Endothelial cell (in vitro differentiated cells): ENCODE data around the gene TRABD2B. TPM values are rescaled to one million over a fixed set of nuclear protein-coding genes. Genes with fewer than 3 reads are reported as not detected.
A peak's percentile ranks its signal among the peaks of the same experiment; 100 is the strongest.

Source experiments
- DNase-seq: peaks from one replicate; pipeline ENCODE4 v3.0.0; 2021; ENCODE audit warnings: low spot score
- H3K27ac Mint-ChIP-seq: one replicate; pipeline ENCODE4 v1.8.0; 2021; ENCODE audit warnings: mixed read lengths, inconsistent platforms; ENCODE audit not compliant: unreplicated experiment
- H3K27me3 Mint-ChIP-seq: one replicate; pipeline ENCODE4 v1.8.0; 2021; ENCODE audit warnings: mild to moderate bottlenecking, moderate library complexity, mixed read lengths, inconsistent platforms; ENCODE audit not compliant: unreplicated experiment
- H3K36me3 Mint-ChIP-seq: one replicate; pipeline ENCODE4 v1.8.0; 2021; ENCODE audit warnings: mild to moderate bottlenecking, low read depth, mixed read lengths, inconsistent platforms; ENCODE audit not compliant: unreplicated experiment
- H3K4me1 Mint-ChIP-seq: one replicate; pipeline ENCODE4 v1.8.0; 2021; ENCODE audit warnings: mild to moderate bottlenecking, mixed read lengths, inconsistent platforms; ENCODE audit not compliant: unreplicated experiment
- H3K4me3 Mint-ChIP-seq: one replicate; pipeline ENCODE4 v1.8.0; 2021; ENCODE audit warnings: mild to moderate bottlenecking, mixed read lengths, inconsistent platforms; ENCODE audit not compliant: unreplicated experiment
- H3K9me3 Mint-ChIP-seq: one replicate; pipeline ENCODE4 v1.8.0; 2021; ENCODE audit warnings: mixed read lengths, inconsistent platforms; ENCODE audit not compliant: unreplicated experiment
- total RNA-seq: library from RNA; stranded (reverse); fragmentation: NEBNext Ultra II Directional; extraction: Animal tissue kit (Norgen Biotek cat#: 25700); gene quantifications from one replicate; pipeline ENCODE4 v1.2.1, GENCODE V29; 2021; ENCODE audit not compliant: unreplicated experiment
- TF ChIP-seq, protein P1 (sequence below): fragments of 200-600 bp; sonication (generic); IDR thresholded peaks from one replicate; pipeline ENCODE4 v1.5.0; 2021; ENCODE audit warnings: antibody characterized with exemption; ENCODE audit not compliant: unreplicated experiment

Gene TRABD2B
- total RNA-seq, 1 donor from 2014 or later = 1.0 TPM

DNA sequence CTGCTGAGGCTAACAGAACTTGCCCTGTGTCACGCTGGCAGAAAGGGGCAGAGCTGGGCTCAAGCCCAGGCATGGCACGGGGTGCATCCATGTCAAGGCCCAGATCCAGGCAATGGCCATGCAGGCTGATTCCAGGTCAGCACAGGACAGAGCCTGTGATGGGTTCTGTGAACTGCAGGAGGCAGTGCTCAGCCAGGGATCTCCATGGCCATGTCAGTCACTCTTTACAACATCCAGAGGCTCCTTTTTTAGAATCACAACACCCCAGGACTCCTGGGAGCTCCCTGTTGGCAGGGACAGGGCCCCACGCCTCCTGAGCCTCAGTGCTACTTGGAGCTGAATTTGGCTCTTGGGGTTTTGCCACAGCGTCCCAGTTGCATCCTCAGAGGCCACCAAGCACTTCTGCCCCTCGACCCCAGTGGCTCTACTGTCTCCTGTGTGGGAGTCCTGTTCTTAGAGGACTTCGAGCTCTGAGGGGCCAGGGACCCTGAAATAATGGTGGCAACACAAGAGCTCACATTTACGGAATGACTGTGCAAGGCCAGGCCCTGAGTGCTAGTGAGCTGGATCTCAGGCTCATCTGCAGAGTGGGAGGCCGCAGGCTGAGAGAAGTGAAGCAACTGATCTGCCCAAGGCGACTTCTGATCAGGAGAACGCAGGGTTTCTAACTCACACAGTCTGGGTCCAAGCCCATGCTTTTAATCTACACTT, 211.5 kb downstream of the TRABD2B start:
- Mint-ChIP-seq H3K27me3 (peaks cover 27% of the 10 kb centered on the region), H3K27ac (no peak overlapping the region), H3K4me1 (peaks cover 12% of the 10 kb centered on the region), H3K36me3 (peaks cover 4% of the 10 kb centered on the region), H3K4me3 (no peak overlapping the region), H3K9me3 (no peaks in the 10 kb centered on the region)
- TF ChIP-seq, protein P1, sequence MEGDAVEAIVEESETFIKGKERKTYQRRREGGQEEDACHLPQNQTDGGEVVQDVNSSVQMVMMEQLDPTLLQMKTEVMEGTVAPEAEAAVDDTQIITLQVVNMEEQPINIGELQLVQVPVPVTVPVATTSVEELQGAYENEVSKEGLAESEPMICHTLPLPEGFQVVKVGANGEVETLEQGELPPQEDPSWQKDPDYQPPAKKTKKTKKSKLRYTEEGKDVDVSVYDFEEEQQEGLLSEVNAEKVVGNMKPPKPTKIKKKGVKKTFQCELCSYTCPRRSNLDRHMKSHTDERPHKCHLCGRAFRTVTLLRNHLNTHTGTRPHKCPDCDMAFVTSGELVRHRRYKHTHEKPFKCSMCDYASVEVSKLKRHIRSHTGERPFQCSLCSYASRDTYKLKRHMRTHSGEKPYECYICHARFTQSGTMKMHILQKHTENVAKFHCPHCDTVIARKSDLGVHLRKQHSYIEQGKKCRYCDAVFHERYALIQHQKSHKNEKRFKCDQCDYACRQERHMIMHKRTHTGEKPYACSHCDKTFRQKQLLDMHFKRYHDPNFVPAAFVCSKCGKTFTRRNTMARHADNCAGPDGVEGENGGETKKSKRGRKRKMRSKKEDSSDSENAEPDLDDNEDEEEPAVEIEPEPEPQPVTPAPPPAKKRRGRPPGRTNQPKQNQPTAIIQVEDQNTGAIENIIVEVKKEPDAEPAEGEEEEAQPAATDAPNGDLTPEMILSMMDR = no peak
- peak; percentile 28 for DNase-seq

DNA sequence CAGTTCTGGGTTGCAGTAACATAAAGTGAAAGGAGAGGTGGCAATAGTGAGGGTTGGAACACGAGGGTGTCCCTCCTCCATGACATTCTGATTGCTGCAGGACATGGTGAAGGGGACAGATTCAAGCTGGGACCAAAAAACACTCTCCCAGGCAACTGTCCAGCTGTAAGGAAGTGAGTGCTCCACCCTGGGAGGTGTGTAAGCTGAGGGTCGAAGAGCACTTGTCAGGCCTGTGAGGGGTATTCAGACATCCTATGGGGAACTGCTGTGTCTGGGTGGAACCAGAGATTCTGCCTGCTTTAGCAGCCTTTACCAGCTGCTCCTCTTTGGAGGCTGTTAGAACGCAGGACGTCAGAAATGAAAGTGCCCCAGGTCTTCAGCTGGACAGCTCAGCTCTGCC, 212.1 kb downstream of the TRABD2B start:
- Mint-ChIP-seq H3K27me3 (peaks cover 27% of the 10 kb centered on the region), H3K27ac (no peak overlapping the region), H3K36me3 (peaks cover 4% of the 10 kb centered on the region)

DNA sequence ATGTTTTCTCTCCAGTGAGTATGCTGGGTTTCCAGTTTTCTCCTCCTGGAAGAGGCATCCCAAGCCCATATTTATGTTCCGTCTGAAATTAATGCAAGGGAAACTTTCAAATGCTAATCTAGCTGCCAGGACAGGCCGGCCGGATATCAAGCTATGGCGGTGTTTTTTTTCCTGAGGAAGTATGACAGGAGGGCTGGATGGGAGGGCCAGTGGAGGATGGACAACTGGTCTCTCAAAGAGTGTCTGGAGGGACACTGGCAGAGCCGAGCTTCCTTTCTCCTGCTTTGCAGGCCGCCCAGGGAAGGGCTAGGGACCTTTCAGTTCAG, 212.7 kb downstream of the TRABD2B start:
- Mint-ChIP-seq H3K9me3 (no peaks in the 10 kb centered on the region), H3K4me1 (peaks cover 12% of the 10 kb centered on the region), H3K4me3 (no peak overlapping the region), H3K27ac (no peak overlapping the region), H3K36me3 (peaks cover 4% of the 10 kb centered on the region), H3K27me3 (peaks cover 27% of the 10 kb centered on the region)
- TF ChIP-seq, protein P1 = no peak
- no peak for DNase-seq

More for the DNA sequence above, 212.1 kb downstream of the TRABD2B start:
- TF ChIP-seq, protein P1 = no peak
- Mint-ChIP-seq H3K4me1 (peaks cover 12% of the 10 kb centered on the region), H3K4me3 (no peak overlapping the region), H3K9me3 (no peaks in the 10 kb centered on the region)
- DNase-seq = no peak

DNA sequence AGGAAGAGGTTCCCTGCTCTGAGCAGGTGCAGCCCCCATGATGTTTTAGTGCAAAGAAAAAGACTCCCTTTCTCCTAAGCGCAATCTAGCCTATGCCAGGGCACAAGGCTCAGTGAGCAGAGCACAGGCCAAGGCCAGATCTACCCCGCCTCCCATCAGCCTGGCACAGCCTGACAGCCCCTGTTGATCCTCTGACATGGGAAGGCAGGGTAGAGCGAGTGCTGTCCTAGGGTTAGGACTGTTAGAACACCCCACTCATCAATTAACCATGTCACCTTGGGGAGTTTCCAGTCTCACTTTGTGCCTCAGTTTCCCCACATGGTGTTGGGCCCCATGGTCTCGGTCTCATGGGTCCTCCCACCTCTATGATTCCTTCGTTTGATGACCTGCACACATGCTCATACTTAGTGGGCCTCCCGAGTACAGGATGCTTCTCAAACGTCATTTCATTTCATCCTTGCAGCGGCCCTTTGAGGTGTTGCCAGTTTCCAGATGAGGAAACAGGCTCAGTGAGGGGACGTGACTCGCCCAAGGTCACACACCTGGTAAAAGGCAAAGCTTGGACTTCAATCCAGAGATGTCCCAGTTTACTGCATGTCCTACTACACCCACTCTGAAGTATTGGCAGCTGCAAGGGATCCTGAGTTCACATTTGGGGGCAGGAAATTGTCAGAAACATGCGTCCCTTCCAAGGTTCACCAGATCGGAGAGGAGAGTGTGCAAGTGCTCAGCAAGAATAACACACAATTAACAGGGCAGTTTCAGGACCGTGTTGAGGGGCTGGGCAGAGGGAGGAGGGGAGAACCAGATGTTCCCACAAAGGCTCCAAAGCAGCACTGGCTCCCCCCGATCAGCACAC, 213.3 kb downstream of the TRABD2B start:
- Mint-ChIP-seq H3K27ac (no peak overlapping the region), H3K4me3 (no peak overlapping the region), H3K4me1 (peaks cover 12% of the 10 kb centered on the region), H3K9me3 (no peaks in the 10 kb centered on the region), H3K27me3 (peaks cover 27% of the 10 kb centered on the region), H3K36me3 (peaks cover 4% of the 10 kb centered on the region)
- no peak for DNase-seq
- TF ChIP-seq, protein P1 = no peak
